Stomach (tissue), 4 donors: ENCODE data around the gene KIFC3.

Source experiments
- EP300 ChIP-seq: sonication (generic); formaldehyde crosslinking; IDR thresholded peaks from one replicate; pipeline ENCODE4 v1.6.1; 2017; ENCODE audit warnings: antibody characterized with exemption
- POLR2AphosphoS5 ChIP-seq, 3 donors: sonication (generic); formaldehyde crosslinking; IDR thresholded peaks; one replicate each; pipeline ENCODE4 v1.6.1; 2016; ENCODE audit warnings: antibody characterized with exemption in 3 of 3

- TF ChIP-seq POLR2AphosphoS5 (IDR thresholded peaks at IDR 0.05) (no peak), EP300 (no peak)
These were observed 22.6 kb upstream of the KIFC3 start for GRCh38 chr16:57824888-57825287.
